Measurements from ENCODE around the gene ADAMTS9.

The ADAMTS9 gene

DNA sequence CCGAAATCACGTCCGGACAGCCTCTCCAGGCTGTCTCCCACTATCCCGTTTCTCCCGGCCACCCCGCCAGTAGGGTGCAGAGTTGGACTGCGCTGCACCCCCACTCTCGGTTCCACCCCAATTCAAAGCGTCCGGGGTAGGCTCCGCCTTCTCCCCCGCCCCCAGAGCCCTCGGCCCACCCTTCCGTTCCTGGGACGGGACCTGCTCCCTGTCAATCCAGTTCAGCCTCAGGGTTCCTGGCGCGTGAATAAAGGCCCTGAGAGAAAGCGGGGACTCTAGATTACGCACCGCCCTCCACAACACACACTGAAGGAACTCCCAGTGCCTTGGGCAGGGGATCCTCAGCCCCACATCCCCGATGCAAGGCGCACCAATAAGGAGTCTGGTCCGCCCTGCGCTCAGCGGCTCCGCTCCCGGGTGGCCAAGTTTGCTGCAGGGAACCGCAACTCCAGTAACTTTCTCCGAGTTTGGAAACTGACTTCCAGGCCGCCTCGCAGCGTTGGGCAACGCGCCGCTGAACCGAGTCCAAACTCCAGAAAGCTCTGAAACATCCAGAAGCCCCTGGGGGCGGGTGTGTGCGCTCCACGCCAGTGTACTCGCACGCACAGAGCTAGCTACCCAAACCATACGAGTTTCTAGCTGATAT, 1.9 kb downstream of the ADAMTS9 start:
- DNase-seq = peak; percentile 46

DNA sequence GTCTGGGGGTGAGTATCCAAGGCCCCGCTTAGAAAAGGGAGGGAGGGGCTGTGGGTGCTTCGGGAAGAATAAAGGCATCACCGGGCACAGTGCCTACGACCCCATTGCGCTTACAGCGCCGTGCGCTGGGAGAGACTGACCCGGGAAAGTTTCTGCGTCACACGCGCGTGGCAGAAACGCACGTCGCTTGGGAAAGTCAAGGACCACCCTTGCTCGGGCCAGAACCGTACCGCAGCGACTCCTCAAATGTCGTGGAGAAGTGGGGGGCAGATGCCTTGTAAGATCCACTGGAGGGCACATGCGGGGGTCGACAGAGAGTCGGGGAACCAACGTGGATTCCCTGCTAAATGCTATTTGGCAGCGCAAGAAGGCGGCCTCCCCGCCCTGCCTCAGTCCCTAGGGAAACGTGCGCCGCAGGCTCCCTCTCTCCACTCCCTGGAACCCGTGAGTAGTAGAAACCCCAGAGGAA, 2.4 kb downstream of the ADAMTS9 start:
- DNase-seq = no peak

DNA sequence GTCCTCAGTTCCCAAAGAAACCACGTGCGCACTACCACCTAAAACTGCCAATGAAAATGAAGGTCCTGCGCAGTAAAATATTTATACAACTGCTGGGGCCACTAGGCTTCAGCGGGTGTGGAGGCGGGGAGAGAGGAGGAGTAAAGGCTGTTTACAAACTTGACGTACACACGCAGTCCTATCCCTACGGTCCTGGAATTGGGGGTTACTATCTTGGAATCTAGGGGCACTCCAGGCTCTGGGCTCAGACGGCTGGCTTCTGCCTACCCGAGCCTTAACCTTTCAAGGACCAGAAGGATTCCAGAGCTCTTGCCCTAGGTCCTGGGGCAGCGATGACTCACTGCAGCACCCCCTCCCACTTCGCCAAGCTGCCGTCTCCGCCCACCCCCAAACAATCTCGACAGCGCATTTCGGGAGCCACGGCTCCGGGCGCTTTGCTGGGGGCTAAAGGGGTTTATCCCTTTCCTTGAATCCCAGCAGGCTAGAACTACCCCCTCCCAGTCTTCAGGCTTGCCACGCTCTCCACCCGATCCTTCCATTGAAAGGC, 3.0 kb downstream of the ADAMTS9 start:
- no peak for DNase-seq

DNA sequence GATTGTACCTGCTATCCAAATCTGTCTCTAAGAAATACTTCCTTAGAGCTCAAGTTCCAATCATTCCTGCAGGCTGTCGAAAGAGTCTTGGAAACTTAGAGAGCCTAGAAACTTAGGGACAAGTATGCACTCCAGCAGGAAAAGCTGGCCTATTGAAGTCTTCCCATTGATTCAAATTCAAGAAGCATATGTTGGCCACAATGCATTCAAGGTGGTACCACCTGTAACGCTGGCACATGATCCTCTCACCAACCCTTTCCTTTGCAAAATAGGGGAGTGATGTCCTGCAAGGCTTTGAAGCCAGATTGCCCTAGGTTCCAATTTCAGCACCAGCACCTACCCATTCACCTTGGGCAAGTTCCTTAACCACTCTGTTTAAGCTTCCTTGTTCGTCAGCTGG, 6.0 kb downstream of the ADAMTS9 start:
- no peak for DNase-seq

DNA sequence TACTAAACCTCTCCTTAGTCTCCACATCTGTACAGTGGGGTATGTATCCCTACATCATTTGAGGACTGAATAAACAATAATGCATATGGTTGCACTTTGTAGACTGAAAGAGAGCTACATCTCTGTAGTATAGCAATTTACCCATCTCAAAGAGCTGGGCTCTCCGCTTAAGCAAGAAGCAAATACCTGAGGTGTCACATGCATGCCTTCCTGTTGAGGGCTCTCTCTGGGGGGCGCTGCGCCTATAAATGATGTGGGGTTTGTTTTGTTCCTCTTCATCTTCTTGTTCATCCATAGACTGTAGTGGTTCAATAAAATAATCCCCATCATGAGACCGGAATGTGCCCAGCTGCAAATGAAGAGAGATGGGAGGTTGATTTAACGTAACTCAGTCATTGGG, 6.8 kb downstream of the ADAMTS9 start:
- no peak for DNase-seq

DNA sequence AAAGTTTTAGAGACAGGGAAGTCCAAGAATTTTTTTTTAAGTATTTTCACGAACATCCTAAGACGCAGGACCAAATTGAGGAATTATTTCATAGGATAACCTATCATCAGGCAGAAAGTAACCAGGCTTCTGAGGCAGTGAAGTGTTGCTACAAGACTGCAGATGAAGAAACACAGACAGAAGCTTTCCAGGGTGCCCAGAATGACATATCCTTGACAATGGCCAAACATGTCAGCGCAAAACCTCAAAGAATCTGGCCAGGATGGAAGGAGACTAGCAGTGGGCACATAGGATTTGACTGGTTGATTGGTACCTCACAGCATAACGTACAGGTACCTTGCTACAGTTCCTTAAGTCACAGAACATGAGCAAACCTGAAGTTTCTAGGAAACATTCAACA, 7.5 kb downstream of the ADAMTS9 start:
- no peak for DNase-seq

DNA sequence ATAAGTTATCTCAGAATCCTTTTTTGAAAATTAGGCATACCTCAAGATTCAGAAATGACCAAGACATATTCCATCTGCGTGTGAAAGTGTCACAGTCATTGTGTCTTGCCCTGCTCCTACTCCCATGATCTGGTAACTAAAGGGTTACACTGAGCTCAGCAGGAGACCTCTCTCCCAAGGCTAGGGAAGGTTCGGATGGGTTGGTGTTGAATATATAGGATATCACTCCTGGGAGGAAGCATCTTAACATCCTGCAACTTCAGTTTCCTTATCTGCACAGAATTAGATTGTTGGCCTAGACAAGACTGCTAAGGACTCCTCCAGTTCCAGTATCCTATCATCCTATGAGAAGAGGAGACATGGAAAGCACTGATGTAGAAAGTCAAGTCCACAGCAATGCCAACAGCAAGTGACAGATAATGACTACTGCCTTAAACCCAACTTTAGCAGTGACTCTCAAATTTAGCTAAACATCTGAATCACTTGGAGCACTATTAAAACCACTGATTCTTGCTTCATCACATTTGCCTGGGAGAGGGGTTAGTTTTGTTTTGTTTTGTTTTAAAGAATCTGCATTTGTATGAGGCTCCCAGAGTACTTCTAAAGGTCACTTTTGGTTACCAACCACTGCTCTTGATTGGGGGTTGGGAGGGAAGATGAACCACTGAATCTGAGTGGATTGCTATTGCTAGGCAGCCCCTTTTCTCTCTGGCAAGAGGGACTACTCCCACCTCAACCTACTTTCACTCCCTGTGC, 9.7 kb downstream of the ADAMTS9 start:
- no peak for DNase-seq

DNA sequence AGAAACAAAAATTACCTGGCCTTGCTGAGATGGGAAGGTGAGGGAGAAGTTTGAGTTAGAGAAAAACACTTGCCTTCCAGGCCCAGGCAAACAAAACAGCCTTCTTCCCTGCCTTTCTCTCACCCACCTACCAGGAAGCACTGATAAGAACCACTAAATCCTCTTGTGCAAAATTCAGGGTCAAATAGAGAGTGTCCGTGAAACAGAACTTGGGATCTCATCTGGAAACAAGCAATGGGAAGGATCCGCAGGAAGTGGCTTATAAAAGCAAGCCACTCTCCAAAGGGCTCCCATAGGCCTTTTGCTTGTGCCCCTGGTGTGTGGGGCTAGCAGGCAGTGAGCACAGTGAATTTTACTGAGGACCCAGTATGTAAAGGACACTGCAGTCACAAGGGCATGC, 11.0 kb downstream of the ADAMTS9 start:
- no peak for DNase-seq

DNA sequence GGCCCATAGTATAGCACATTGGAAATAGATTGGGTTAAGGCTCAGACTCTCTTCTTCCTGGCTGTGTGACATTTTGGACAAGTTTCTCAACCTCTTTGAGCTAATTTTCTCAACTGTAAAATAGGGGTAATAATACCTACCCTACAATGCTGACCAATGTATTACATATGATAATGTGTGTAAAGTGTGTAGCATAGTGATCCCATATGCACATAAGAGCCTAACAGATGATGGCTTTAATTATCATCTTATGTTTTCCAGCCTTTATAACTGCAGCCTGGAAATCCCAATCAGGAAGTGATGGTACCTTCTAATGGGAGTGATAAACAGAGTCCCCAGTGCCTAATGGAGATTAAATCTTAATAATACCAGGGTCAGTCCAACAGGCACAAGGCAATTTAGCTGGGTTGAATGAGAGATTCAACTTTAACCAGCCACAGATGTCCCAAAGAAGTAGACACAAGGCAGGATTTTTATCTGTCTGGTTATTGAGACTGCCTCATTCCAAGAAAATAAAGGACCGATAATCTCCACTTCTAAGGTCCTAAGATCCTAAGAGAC, 12.0 kb downstream of the ADAMTS9 start:
- no peak for DNase-seq

DNA sequence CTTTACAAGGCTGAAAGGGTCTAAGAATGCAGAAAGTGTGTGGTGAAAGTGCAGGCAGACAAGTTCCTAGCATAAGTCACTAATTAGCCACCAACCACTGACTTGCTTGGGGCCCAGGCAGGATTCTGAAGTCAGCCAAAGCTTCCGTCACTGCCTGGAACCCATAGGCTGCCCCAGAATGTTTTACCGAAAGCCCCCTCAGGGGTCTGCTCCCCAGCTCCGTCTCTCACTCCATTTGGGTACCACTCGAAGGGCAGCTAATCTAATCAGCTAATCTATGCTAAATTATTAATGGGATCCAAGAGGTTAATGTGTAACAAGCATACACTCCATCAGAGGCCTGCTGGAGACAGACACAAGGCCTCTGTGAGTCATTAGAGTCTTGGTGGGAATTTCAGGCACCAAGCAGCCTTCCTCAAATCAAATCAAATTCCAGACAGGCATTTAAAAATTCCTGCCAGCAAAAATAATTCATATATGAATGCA, 13.2 kb downstream of the ADAMTS9 start:
- DNase-seq = no peak

DNA sequence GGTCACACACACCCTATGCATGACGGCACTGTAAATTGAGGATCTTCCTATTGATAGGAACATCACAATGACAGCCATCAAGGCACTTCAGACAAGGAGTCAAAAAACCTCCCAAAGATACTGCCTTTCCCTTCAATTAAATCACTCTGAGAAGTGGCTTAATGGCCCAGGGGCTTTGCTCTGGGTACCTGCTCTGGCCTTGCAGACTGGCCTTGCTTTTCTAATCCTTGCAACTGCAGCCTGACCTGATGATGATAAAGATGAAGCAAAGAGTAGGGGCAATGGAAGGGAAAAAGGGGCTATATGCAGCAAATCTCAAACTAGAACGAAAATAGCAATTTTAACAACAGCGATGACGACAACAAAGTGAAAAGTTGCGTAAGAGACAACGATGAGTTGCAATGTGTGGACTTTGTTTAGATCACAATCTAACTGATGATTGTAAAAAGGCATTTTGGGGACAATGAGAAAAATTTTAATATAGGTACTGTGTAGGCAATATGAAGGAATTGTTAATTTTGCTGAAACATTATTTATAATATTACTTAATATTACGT, 14.6 kb downstream of the ADAMTS9 start:
- no peak for DNase-seq

DNA sequence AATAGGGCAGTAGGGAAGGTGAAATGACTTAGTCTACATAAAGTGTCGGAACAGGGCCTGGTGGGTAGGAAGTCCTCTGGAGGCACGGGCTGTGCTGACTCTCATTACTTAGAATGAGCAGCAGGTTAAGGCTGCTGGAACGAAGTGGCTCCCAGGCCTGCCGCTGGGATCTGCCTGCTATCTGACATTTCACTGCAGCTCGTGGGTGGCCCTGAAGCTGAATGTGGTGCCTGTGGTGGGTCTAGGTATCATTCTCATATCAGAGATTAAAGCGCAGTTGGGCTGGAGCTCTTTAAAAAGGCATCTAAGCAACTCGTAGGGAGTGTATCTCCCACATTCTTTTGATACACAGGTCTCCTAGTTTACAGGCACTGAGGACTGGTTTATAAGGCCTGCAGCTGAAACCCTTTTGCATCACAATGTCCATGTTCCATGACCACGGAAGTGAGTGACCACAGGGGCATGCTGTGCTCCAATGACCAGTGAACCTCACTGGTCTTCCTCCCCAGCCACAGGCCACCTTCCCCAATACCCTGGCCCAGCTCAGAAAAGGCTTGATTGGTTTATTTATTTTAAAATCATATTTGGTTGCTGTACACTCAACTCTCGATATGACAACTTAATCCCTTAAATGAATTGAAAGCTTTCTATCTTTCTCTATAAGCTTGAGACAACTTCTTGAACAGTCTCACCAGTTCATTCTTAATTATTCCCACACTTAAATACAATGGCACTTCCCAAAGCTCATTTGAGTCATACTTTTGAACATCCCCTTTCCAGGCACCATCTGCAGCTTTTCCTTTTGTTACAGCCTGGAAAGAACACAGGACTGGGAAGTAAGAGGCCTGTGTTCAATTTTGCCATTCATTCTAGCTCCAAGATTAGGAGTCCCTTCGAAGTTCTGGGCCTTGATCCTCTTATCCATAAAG, 19.0 kb downstream of the ADAMTS9 start:
- DNase-seq = no peak

DNA sequence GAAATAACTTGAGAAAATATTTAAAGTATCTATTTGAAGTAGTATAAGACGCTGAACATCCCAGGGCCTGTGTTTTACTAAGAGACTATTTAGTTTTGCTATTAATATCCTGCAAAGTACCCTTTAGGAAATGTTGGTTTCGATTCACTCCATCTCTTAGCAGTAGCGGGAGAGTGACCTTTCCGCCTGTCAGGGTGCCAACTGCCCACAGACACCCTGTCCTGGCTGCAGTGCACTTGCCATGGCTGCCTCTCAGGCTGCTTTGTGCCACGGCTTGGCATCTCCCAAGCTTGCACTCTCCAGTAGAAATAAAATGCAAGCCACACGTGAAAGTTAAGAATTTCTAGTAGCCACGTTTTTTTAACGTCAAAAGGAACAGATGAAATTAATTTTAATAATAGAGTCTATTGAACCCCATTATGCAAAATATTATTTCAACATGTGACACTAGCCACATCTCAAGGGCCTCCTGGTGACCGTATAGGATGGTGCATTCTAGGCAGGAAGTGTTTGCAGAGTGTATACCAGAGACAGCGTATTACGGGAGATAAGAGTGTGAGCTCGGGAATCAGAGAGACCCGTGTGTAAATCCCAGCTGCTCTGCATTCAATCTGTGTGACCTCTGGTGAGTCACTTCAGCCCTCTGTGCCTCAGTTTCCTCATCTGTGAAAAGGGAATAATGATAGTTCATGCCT, 19.8 kb downstream of the ADAMTS9 start:
- no peak for DNase-seq

DNA sequence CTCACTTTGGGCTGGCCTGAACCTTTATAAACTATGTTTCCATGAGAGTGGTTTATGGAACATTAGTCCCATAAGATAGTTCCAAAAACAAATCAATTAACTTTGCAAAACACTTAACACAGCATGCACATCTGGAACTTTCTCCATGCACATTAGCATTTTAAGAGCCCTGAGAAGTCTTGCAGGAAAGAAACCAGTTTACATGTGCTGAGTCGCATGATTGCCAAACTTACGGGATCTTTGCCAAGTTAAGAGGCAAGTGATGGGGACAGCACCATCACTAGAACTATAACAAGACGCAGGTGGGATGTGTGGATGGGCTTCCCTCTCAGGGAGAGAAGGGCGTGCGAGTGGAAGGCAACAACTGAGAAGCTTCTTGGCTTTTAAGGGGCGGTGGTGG, 20.7 kb downstream of the ADAMTS9 start:
- peak; percentile 4 for DNase-seq

DNA sequence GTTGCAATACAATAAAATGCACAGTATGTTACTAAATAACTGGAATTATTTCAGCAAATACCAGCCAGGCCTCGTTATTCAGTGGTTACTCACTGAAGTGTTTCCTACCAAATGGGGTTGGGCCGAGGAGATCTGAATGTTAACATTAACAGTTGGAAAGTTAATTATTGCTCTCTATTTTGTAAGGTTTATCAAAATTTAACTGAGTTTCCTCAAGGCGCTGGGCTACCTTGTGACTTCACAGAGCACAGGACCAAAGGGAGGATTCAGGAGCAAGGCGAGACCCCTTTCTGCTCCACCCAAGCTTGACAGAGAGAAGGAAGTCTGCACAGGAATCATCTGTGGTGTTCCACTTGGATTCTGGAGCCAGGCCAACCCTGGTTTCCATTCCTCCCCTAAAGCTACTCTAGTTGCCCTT, 21.6 kb downstream of the ADAMTS9 start:
- DNase-seq = no peak

DNA sequence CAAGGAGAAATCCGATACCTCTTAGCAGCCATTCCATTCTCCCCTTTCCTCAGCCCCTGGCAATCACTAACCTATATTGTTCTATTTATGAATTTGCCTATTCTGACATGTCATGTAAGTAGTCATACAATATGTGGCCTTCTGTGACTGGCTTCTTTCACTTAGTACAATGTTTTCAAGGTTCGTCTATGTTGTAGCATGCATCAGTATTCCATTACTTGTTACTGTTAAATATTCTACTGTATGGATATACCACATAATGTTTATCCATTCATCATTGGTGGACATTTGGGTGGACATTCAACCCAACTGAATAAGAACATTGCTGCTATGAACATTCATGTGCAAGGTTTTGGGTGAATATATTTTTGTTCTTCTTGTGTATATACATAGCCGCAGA, 23.4 kb downstream of the ADAMTS9 start:
- no peak for DNase-seq

DNA sequence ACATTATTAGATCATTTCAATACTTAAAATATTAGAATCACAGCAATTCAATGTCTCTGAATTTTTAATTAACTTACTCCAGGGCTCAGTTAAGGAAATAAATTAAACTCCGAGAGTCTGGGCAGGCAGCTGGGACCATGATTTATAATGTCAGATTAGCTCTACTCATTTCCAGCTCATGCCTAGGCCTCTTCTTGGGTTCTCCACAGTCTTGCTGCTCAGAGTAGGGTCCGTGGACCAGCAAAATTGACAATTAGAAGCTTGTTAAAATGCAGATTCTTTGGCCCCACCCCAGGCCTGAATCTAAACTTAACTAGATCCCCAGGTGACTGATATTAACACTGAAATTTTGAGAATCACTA, 28.2 kb downstream of the ADAMTS9 start:
- DNase-seq = no peak

DNA sequence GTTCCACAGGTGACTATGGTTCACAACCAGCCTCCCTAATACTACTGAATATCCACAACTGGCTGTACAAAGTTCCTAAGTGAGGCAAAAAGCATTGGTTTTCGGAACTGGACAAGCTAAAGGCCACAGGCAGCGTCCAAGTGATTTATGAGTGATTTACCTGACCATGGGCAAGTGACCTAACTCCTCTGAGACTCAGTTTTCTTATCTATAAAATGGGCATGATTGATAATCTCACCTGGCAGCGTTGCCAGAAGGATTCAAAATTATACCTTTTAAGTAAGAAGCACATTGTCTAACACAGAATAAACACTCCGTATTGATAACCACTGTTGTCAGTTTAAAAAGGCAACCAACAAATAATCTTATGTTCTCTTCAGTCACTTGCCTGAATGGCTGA, 29.8 kb downstream of the ADAMTS9 start:
- no peak for DNase-seq

DNA sequence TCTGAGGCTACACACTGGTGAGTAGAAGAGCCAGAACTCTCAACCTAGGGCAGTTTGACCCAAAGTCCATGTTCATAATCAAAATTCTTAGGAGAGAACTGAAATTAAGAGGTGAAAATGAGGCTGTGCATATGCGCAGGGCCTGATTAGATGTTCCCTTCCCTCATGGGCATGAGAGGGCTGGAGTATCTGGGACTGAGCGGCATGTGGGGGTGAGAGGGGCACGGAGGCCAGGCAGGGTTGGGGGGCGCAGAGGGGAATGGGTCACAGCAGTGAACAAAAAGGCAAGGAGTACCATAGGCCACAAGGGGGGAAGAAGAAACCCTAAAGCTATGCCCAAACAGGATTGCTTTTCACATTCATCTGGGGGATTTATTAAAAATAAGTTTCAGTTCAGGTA, 31.3 kb downstream of the ADAMTS9 start:
- no peak for DNase-seq

DNA sequence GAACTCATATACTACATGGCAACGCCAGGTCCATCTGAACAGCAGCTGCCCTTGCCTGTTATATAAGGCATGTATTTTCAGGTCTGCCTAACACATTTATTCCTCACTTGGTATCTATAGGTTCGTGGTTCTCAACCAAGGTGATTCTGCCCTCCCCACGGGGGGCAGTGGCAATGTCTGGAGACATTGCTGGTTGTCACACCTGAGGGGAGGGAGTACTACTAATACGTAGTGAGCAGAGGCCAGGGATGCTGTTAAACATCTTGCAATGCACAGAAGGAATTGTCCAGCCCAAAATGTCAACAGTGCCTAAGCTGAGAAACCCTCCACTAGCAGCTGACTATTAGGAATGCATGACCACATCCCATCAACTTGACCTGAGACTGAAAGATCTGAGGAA, 32.6 kb downstream of the ADAMTS9 start:
- no peak for DNase-seq

DNA sequence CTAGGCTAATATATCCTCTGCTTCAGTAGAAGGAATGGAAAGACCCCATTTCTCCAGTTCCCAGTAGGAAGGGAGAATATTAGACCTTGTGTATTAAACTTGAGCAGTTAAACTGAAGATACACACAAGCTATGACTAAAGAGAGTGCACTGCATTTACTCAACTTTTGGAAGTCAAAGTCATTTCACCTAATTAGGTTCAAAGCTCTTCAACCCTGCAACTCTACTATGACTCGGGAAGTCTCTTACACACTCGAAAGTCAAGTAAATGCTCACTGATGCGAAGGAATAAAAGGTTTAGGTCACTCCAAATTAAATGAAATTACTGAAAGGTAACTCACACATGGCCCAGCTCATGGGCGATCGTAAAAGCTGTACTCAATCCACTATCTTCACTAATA, 33.8 kb downstream of the ADAMTS9 start:
- no peak for DNase-seq

DNA sequence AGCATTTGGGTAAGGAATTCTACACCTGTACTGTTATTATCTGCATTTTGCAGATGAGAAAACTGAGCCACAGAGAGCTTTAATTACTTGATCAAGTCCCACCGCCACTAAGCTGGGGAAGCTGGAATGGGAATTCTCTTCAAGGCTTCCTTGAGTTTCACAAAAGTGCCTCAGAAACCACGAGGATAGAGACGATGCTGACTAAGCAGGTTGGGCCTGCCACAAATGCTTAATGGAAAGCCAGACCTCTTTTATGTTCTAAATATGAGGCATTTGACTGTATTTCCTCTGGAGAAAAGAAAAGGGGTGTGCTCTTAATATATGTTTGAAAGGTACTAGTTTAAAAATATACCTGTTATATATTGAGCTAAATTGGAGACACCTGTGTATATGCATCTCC, 34.7 kb downstream of the ADAMTS9 start:
- DNase-seq = no peak
